Loucy (cell line): ENCODE measurements around the gene TMEM30B.
"Not testable (repeated sequence)": the region's sequence is repeated elsewhere in the genome, so short reads cannot be mapped to it uniquely, and the experiment has no call there.

Source experiments
- H2AFZ ChIP-seq: fragments of 200-600 bp; sonication (generic); 2 replicates; pipeline ENCODE4 v1.6.0; 2016; ENCODE audit warnings: antibody characterized with exemption, mild to moderate bottlenecking, low read length, moderate library complexity
- H3F3A ChIP-seq: fragments of 200-600 bp; 2 replicates; pipeline ENCODE4 v1.6.0; 2016; ENCODE audit warnings: antibody characterized with exemption, low read depth, mild to moderate bottlenecking
- H3K27me3 ChIP-seq: fragments of 200-600 bp; sonication (generic); 2 replicates; pipeline ENCODE4 v1.6.1; 2014; ENCODE audit warnings: low read length, mild to moderate bottlenecking; ENCODE audit not compliant: insufficient read depth, poor library complexity, severe bottlenecking
- H3K36me3 ChIP-seq: fragments of 200-600 bp; sonication (generic); 2 replicates; pipeline ENCODE4 v1.6.1; 2016; ENCODE audit warnings: low read length; ENCODE audit not compliant: insufficient read depth
- H3K4me1 ChIP-seq: fragments of 200-600 bp; sonication (generic); 2 replicates; pipeline ENCODE4 v1.5.1; 2014; ENCODE audit warnings: low read length, mild to moderate bottlenecking; ENCODE audit not compliant: insufficient read depth, poor library complexity, severe bottlenecking
- H3K4me2 ChIP-seq: fragments of 200-600 bp; sonication (generic); 2 replicates; pipeline ENCODE4 v1.6.0; 2014; ENCODE audit warnings: antibody characterized with exemption, low read length, low read depth, mild to moderate bottlenecking; ENCODE audit not compliant: poor library complexity, severe bottlenecking
- H3K4me3 ChIP-seq: fragments of 200-600 bp; sonication (generic); 2 replicates; pipeline ENCODE4 v1.5.1; 2014; ENCODE audit warnings: low read length, mild to moderate bottlenecking, mixed read lengths; ENCODE audit not compliant: poor library complexity, severe bottlenecking
- H3K79me2 ChIP-seq: fragments of 200-600 bp; sonication (generic); 2 replicates; pipeline ENCODE4 v1.6.1; 2014; ENCODE audit warnings: low read length; ENCODE audit not compliant: insufficient read depth
- H3K9ac ChIP-seq: fragments of 200-600 bp; sonication (generic); 2 replicates; pipeline ENCODE4 v1.6.0; 2014; ENCODE audit warnings: mild to moderate bottlenecking, low read depth, low read length, moderate library complexity; ENCODE audit not compliant: poor library complexity, severe bottlenecking
- H3K9me2 ChIP-seq: fragments of 200-600 bp; sonication (generic); replicated peaks from 2 replicates; pipeline ENCODE4 v1.6.1; 2016; ENCODE audit warnings: low read depth, low read length, mixed read lengths
- H3K9me3 ChIP-seq: fragments of 200-600 bp; sonication (generic); 2 replicates; pipeline ENCODE4 v1.6.1; 2014; ENCODE audit warnings: mild to moderate bottlenecking, antibody characterized with exemption, low read length, low read depth; ENCODE audit not compliant: insufficient read depth
- H4K20me1 ChIP-seq: fragments of 200-600 bp; sonication (generic); 2 replicates; pipeline ENCODE4 v1.6.0; 2014; ENCODE audit warnings: antibody characterized with exemption, low read length, mild to moderate bottlenecking; ENCODE audit not compliant: insufficient read depth, poor library complexity, severe bottlenecking
- CTCF ChIP-seq: fragments of 200-600 bp; sonication (generic); conservative IDR thresholded peaks from 2 replicates; pipeline ENCODE4 v1.5.1; 2014; ENCODE audit warnings: mild to moderate bottlenecking, antibody characterized with exemption, low read length
- EZH2phosphoT487 ChIP-seq: fragments of 200-600 bp; IDR thresholded peaks from 2 replicates; pipeline ENCODE4 v1.6.1; 2018; ENCODE audit warnings: antibody characterized with exemption, mild to moderate bottlenecking, moderate library complexity, borderline replicate concordance

The TMEM30B gene

GRCh38 chr14:61240206-61240605, 40.9 kb downstream of the TMEM30B start:
- H3K4me1 ChIP-seq, result no peaks in the 10 kb centered on the region

GRCh38 chr14:61239285-61239684, 41.9 kb downstream of the TMEM30B start:
- not testable (repeated sequence) for H3K9me2 ChIP-seq, H3F3A ChIP-seq, H3K79me2 ChIP-seq, H2AFZ ChIP-seq, H3K9ac ChIP-seq, H3K27me3 ChIP-seq, H3K4me2 ChIP-seq, H4K20me1 ChIP-seq, H3K4me1 ChIP-seq, H3K36me3 ChIP-seq, H3K4me3 ChIP-seq
- H3K9me3 ChIP-seq, result peaks cover 12% of the 10 kb centered on the region; the same call in 1 of the 2 replicates

More at GRCh38 chr14:61240206-61240605, 40.9 kb downstream of the TMEM30B start:
- no peaks in the 10 kb centered on the region for H3K79me2 ChIP-seq
- H2AFZ ChIP-seq, result no peak overlapping the region
- no peaks in the 10 kb centered on the region for H3K27me3 ChIP-seq
- H3K36me3 ChIP-seq, result no peaks in the 10 kb centered on the region
- H4K20me1 ChIP-seq, result no peaks in the 10 kb centered on the region
- no peaks in the 10 kb centered on the region for H3K9me2 ChIP-seq
- no peak overlapping the region for H3K4me3 ChIP-seq
- H3K9ac ChIP-seq, result no peak overlapping the region
- H3F3A ChIP-seq, result no peaks in the 10 kb centered on the region
- peaks cover 12% of the 10 kb centered on the region; the same call in 1 of the 2 replicates for H3K9me3 ChIP-seq
- no peak overlapping the region for H3K4me2 ChIP-seq
- no peak for TF ChIP-seq CTCF
- no peak for TF ChIP-seq EZH2phosphoT487

GRCh38 chr14:61238611-61239245, 42.4 kb downstream of the TMEM30B start:
- H3K9ac ChIP-seq, result no peak overlapping the region

More at GRCh38 chr14:61238611-61239245, 42.4 kb downstream of the TMEM30B start:
- H4K20me1 ChIP-seq, result no peaks in the 10 kb centered on the region
- H3F3A ChIP-seq, result no peaks in the 10 kb centered on the region
- no peaks in the 10 kb centered on the region for H3K36me3 ChIP-seq
- H3K4me3 ChIP-seq, result no peak overlapping the region
- H3K4me2 ChIP-seq, result no peak overlapping the region
- no peaks in the 10 kb centered on the region for H3K4me1 ChIP-seq
- H3K27me3 ChIP-seq, result no peaks in the 10 kb centered on the region
- no peak overlapping the region for H2AFZ ChIP-seq
- TF ChIP-seq CTCF, result no peak
- TF ChIP-seq EZH2phosphoT487, result no peak
- H3K9me3 ChIP-seq, result peaks cover 12% of the 10 kb centered on the region; the same call in 1 of the 2 replicates
- H3K9me2 ChIP-seq, result no peaks in the 10 kb centered on the region
- no peaks in the 10 kb centered on the region for H3K79me2 ChIP-seq
